CD4-positive, CD25-positive, alpha-beta regulatory T cell (primary cell): Measurements from ENCODE around the gene DENND4A. TPM values are rescaled to one million over a fixed set of nuclear protein-coding genes. Genes with fewer than 3 reads are reported as not detected.
"Not testable (repeated sequence)": the region's sequence is repeated elsewhere in the genome, so short reads cannot be mapped to it uniquely, and the experiment has no call there.

Source experiments
- ATAC-seq, 2 donors: fragments of 150-1000 bp; cut with Tn5 transposase; one replicate each; pipeline ENCODE4 v1.10.0; 2021; ENCODE audit warnings: low read depth in 2 of 2, moderate number of reproducible peaks in 2 of 2, moderate library complexity in 1 of 2
- DNase-seq, 3 donors: peaks; one replicate each; pipeline versions ENCODE4 v3.0.0 to v3.0.0-alpha.2; 2012 to 2022; ENCODE audit warnings: mixed read lengths in 1 of 3
- H3K27ac ChIP-seq: one replicate; pipeline ENCODE4 v1.7.0; 2013; ENCODE audit warnings: mild to moderate bottlenecking, low read length; ENCODE audit not compliant: insufficient read depth, poor library complexity, severe bottlenecking
- H3K27me3 ChIP-seq: one replicate; pipeline ENCODE4 v1.7.0; 2013; ENCODE audit warnings: low read length; ENCODE audit not compliant: control insufficient read depth, insufficient read depth
- H3K36me3 ChIP-seq: one replicate; pipeline ENCODE4 v1.7.0; 2013; ENCODE audit warnings: mild to moderate bottlenecking, low read length, moderate library complexity; ENCODE audit not compliant: control insufficient read depth, insufficient read depth
- H3K4me1 ChIP-seq: 2 replicates; pipeline ENCODE4 v1.7.0; 2013; ENCODE audit warnings: mild to moderate bottlenecking, low read length; ENCODE audit not compliant: insufficient read depth, control insufficient read depth, poor library complexity, severe bottlenecking
- H3K4me3 ChIP-seq: one replicate; pipeline ENCODE4 v1.7.0; 2013; ENCODE audit warnings: low read depth, mild to moderate bottlenecking, low read length, moderate library complexity
- H3K9me3 ChIP-seq, 2 experiments: 1 replicate in 1 of 2; 2 replicates in 1 of 2; pipeline ENCODE4 v1.7.0; 2013; ENCODE audit warnings: low read length in 2 of 2, mild to moderate bottlenecking in 1 of 2, moderate library complexity in 1 of 2; ENCODE audit not compliant: control insufficient read depth in 2 of 2
- H3K27ac Mint-ChIP-seq, 3 donors: one replicate each; pipeline ENCODE4 v1.8.0; 2020 to 2022; ENCODE audit warnings: mild to moderate bottlenecking in 3 of 3, mixed read lengths in 3 of 3, moderate library complexity in 2 of 3
- H3K27me3 Mint-ChIP-seq: one replicate; pipeline ENCODE4 v1.8.0; 2022; ENCODE audit warnings: mild to moderate bottlenecking, mixed read lengths
- H3K36me3 Mint-ChIP-seq: one replicate; pipeline ENCODE4 v1.8.0; 2020; ENCODE audit warnings: mixed read lengths
- H3K4me1 Mint-ChIP-seq, 4 donors: one replicate each; pipeline ENCODE4 v1.8.0; 2020 to 2022; ENCODE audit warnings: mixed read lengths in 4 of 4, mild to moderate bottlenecking in 1 of 4
- H3K4me3 Mint-ChIP-seq, 4 donors: one replicate each; pipeline ENCODE4 v1.8.0; 2020 to 2022; ENCODE audit warnings: mild to moderate bottlenecking in 4 of 4, mixed read lengths in 4 of 4, moderate library complexity in 3 of 4
- H3K9me3 Mint-ChIP-seq, 7 donors: one replicate each; pipeline ENCODE4 v1.8.0; 2020 to 2022; ENCODE audit warnings: mixed read lengths in 7 of 7, mild to moderate bottlenecking in 3 of 7, moderate library complexity in 2 of 7
- polyA plus RNA-seq, 4 donors: library from polyadenylated mRNA; unstranded; fragments of 300-500 nt; fragmentation: Illumina TruSeq; gene quantifications; one replicate each; pipeline ENCODE4 v1.2.3, GENCODE V29; 2021
- total RNA-seq: library from RNA; stranded (reverse); gene quantifications from one replicate; pipeline ENCODE4 v1.2.3, GENCODE V29; 2022

DENND4A gene
- total and polyA plus RNA-seq, 5 donors from 2014 or later = 9.6 to 88.4 (median 12.9) TPM

DNA sequence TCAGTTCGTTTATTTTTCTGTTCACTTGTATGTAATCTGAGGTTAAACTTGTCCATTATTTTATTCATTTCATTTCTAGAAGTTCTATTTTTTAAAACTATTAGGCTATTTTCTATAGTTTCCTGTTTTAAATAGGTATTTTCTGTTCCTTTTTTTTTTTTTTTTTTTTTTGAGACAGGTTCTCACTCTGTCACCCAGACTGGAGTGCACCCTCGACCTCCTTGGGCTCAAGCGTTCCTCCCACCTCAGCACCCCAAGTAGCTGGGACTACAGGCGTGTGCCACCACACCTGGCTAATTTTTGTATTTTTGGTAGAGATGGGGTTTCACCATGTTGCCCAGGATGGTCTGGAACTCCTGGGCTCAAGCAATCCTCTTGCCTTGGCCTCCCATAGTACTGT is 22.2 kb upstream of the DENND4A start:
- H3K4me3 ChIP-seq, DNase-seq, ATAC-seq, H3K9me3 Mint-ChIP-seq, H3K36me3 Mint-ChIP-seq, H3K9me3 ChIP-seq, H3K27ac ChIP-seq, H3K36me3 ChIP-seq, H3K27me3 ChIP-seq, H3K27me3 Mint-ChIP-seq: not testable (repeated sequence)
- Mint-ChIP-seq H3K4me3 (peak overlapping the region in 3 of 4 donors; percentile 4 to 76 (median 13)), H3K27ac (peak overlapping the region in 1 of 3 donors; percentile 37), H3K4me1 (peaks cover 14 to 43% (median 31%) of the 10 kb centered on the region in 4 donors)
- peaks cover 19% of the 10 kb centered on the region for H3K4me1 ChIP-seq

GRCh38 chr15:65812916-65813315 is 20.8 kb upstream of the DENND4A start:
- no peak overlapping the region for H3K27ac ChIP-seq
- Mint-ChIP-seq H3K36me3 (peaks cover 9% of the 10 kb centered on the region), H3K4me1 (peaks cover 2 to 36% (median 19%) of the 10 kb centered on the region in 4 donors), H3K27ac (no peak overlapping the region), H3K4me3 (no peak overlapping the region), H3K9me3 (peaks cover 0 to 6% (median 2%) of the 10 kb centered on the region in 7 donors), H3K27me3 (no peaks in the 10 kb centered on the region)
- H3K4me1 ChIP-seq = peaks cover 16% of the 10 kb centered on the region
- DNase-seq (no peak), ATAC-seq (no peak)
- no peaks in the 10 kb centered on the region for H3K27me3 ChIP-seq
- no peak overlapping the region for H3K4me3 ChIP-seq
- H3K36me3 ChIP-seq = no peaks in the 10 kb centered on the region
- no peaks in the 10 kb centered on the region for H3K9me3 ChIP-seq

- H3K27ac Mint-ChIP-seq = peak overlapping the region in 1 of 3 donors; percentile 82
- Histone ChIP-seq H3K27me3 (no peaks in the 10 kb centered on the region), H3K27ac (no peak overlapping the region), H3K36me3 (no peaks in the 10 kb centered on the region), H3K4me1 (peaks cover 13% of the 10 kb centered on the region), H3K9me3 (no peaks in the 10 kb centered on the region), H3K4me3 (no peak overlapping the region)
- ATAC-seq = no peak
- no peak for DNase-seq
- H3K4me3 Mint-ChIP-seq = no peak overlapping the region
- H3K27me3 Mint-ChIP-seq = no peaks in the 10 kb centered on the region
- peaks cover 12% of the 10 kb centered on the region for H3K36me3 Mint-ChIP-seq
- peaks cover 0 to 6% (median 2%) of the 10 kb centered on the region in 7 donors for H3K9me3 Mint-ChIP-seq
- H3K4me1 Mint-ChIP-seq = peaks cover 0 to 38% (median 20%) of the 10 kb centered on the region in 4 donors
These were observed 20.4 kb upstream of the DENND4A start for GRCh38 chr15:65812467-65812866.

DNA sequence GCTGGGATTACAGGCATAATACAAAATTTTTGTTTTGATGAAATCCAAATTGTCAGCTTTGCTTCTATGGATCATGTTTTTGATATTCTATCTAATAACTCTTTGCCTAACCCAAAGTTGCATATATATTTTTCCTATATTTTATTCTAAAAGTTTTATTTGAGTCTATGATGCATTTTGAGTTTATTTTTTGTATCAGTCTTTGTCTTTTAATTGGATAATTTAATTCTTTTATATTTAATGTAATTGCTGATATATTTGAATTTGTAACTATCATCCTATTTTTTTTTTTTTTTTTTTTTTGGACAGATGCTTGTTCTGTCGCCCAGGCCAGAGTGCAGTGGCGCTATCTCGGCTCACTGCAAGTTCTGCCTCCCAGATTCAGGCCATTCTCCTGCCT is 19.7 kb upstream of the DENND4A start:
- H3K4me3 Mint-ChIP-seq = no peak overlapping the region

DNA sequence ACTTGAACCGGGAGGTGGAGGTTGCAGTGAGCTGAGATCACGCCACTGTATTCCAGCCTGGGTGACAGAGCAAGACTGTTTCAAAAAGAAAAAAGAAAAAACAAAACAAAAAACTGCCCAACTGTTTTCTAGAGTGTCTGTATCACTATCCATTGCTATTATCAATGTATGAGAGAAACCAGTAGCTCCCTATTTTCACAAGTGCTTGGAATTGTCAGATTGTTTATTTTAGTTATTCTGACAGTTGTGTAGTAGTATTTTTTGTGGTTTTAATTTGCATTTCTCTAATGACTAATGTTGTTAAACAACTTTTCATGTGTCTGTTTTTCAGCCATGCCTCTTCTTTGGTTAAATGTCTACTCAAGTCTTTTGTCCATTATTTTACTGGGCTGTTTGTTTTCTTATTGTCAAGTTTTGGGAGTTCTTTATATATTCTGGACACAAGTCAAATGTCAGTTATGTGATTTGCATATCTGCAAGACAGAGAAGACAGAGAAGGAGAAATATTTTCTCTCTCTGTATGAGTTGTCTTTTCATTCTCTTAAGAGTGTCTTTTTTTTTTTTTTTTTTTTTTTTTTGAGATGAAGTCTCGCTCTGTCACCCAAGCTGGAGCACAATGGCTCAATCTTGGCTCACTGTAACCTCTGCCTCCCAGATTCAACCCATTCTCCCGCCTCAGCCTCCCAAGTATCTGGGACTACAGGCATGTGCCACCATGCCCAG is 19.1 kb upstream of the DENND4A start:
- H3K9me3 Mint-ChIP-seq, H3K4me3 ChIP-seq, H3K27me3 Mint-ChIP-seq, DNase-seq, H3K9me3 ChIP-seq, H3K27me3 ChIP-seq, H3K36me3 Mint-ChIP-seq, H3K27ac ChIP-seq, H3K4me3 Mint-ChIP-seq, H3K36me3 ChIP-seq, ATAC-seq: not testable (repeated sequence)
- Mint-ChIP-seq H3K27ac (peak overlapping the region in 1 of 3 donors; percentile 52), H3K4me1 (peaks cover 6 to 38% (median 19%) of the 10 kb centered on the region in 4 donors)
- peaks cover 22% of the 10 kb centered on the region for H3K4me1 ChIP-seq

More for the DNA sequence above, 19.7 kb upstream of the DENND4A start:
- peak overlapping the region in 1 of 3 donors; percentile 82 for H3K27ac Mint-ChIP-seq
- no peaks in the 10 kb centered on the region for H3K9me3 ChIP-seq
- DNase-seq (no peak), ATAC-seq (no peak)
- H3K4me3 ChIP-seq = no peak overlapping the region
- H3K4me1 Mint-ChIP-seq = peaks cover 0 to 37% (median 21%) of the 10 kb centered on the region in 4 donors
- no peaks in the 10 kb centered on the region for H3K27me3 ChIP-seq
- no peak overlapping the region for H3K27ac ChIP-seq
- peaks cover 12% of the 10 kb centered on the region for H3K36me3 Mint-ChIP-seq
- peaks cover 15% of the 10 kb centered on the region for H3K4me1 ChIP-seq
- peaks cover 0 to 6% (median 2%) of the 10 kb centered on the region in 7 donors for H3K9me3 Mint-ChIP-seq
- no peaks in the 10 kb centered on the region for H3K27me3 Mint-ChIP-seq
- no peaks in the 10 kb centered on the region for H3K36me3 ChIP-seq

DNA sequence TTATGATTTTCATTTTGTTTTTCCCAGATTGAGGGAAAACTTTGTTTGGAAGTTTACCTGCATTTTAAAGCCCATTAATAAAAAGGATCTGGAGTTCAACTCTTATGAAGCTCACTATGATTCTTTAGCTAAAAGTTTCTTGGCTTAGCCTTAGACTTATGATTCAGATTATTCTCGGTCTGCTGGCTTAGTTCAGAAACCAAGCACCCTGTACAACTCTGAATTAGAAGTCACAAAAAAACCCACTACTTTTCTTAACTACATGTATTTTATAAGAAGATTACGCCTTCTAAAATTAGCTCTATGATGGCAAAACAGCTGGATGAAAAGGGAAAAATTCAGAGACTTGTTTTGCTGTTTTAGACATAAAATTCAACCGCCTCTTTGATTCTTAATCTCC is 14.3 kb upstream of the DENND4A start:
- Histone ChIP-seq H3K4me1 (peaks cover 40% of the 10 kb centered on the region), H3K9me3 (no peaks in the 10 kb centered on the region), H3K36me3 (no peaks in the 10 kb centered on the region), H3K27me3 (no peaks in the 10 kb centered on the region), H3K4me3 (peak overlapping the region; percentile 84), H3K27ac (peak overlapping the region; percentile 77)
- peak overlapping the region in 2 of 3 donors; percentile 28 to 82 for H3K27ac Mint-ChIP-seq
- peaks cover 3% of the 10 kb centered on the region for H3K36me3 Mint-ChIP-seq
- no peak for ATAC-seq
- H3K4me3 Mint-ChIP-seq = peak overlapping the region; percentile 9 to 63 (median 47)
- H3K4me1 Mint-ChIP-seq = peaks cover 21 to 49% (median 32%) of the 10 kb centered on the region in 4 donors
- peaks cover 0 to 2% (median 0%) of the 10 kb centered on the region in 7 donors for H3K9me3 Mint-ChIP-seq
- DNase-seq = no peak
- H3K27me3 Mint-ChIP-seq = no peaks in the 10 kb centered on the region

DNA sequence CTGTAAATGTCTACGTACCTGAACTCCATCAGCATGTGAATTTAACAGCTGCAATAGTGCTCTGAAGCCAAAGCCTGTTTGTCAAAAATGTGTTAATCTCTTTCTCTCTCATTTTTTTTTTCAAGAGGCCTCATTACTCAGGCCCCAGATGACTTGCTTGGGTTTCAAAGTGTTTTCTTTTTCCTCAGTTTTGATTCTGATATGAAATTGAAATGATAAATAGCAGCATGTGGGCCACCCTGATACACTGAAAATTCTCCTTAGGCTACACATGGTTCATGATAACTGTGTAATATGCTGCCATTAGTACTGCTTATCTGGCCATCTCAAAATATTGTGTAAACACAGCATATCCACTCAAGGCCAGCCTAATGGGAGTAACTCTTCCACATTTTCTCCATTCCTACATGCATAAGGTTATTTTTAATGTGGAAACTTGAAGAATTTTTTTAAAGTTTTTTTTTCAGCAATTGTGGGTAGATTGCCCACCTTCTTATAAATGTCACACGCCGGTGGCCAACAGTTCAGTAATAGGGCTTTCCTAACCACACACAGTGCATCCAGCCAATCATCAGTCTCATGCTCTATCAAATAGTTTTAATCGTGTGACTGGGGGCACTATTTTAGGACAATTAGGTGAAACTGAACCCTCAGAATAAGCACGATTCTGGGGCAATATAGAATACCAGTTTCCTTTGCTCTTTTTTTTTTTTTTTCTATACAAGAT is 13.1 kb upstream of the DENND4A start:
- Mint-ChIP-seq H3K27ac (peak overlapping the region; percentile 1 to 83 (median 82)), H3K9me3 (peaks cover 0 to 2% (median 0%) of the 10 kb centered on the region in 7 donors), H3K4me3 (peak overlapping the region in 2 of 4 donors; percentile 9 to 29), H3K36me3 (peaks cover 3% of the 10 kb centered on the region), H3K4me1 (peaks cover 21 to 46% (median 33%) of the 10 kb centered on the region in 4 donors), H3K27me3 (no peaks in the 10 kb centered on the region)
- Histone ChIP-seq H3K36me3 (no peaks in the 10 kb centered on the region), H3K9me3 (no peaks in the 10 kb centered on the region), H3K4me1 (peaks cover 40% of the 10 kb centered on the region), H3K27me3 (no peaks in the 10 kb centered on the region), H3K27ac (no peak overlapping the region), H3K4me3 (peak overlapping the region; percentile 84)
- ATAC-seq (no peak), DNase-seq (no peak)
